ENCODE results near the gene TRAPPC5. TPM values are rescaled to one million over a fixed set of nuclear protein-coding genes. Genes with fewer than 3 reads are reported as not detected.

Gene TRAPPC5
- total RNA-seq, 1 donor from 2014 or later, result 115 TPM

DNA sequence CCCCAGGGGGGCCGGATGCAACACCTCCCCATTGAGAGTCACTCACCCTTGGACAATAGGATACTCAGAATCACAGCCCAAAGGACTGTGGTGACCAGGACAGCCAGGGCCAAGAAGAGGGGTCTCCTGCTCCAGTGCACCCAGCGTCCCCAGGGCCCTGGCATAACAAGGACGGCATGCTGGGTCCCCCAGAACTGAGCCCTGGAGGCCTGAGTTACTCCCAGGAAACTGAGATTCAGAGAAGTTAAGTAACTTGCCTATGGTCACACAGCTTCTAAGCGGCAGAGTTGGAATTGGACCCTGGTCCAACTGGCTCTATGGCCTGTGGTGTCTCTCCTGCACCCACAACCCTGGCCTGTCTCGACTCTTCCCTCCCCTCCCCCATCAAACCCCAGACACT lies 51.0 kb downstream of the TRAPPC5 start:
- DNase-seq (ENCODE audit: low spot score), result no peak

DNA sequence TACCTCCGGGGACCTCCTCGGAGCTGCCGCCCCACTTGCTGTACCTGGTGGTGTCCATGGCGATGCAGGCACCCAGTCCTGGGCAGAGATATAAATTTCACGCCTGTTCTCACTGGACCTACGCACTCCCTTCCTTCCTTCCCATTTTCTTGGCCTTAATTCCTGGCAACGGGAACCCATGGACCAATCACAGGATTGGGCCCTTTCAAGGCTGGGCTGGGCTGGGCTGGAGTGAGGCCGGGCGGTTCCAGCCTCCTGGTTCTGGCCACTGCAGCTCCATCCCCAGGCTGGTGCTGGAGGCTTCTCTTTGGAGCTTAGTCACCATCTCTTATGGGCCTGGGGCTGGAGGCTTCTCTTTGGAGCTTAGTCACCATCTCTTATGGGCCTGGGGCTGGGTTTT lies 51.4 kb downstream of the TRAPPC5 start, which contains the start of gene CLEC4G:
CLEC4G (minus strand) TSS at position 66 of the 400 bp plus-strand sequence; CDS start at position 58, 8 bp downstream.
- DNase-seq (ENCODE audit: low spot score), result no peak

DNA sequence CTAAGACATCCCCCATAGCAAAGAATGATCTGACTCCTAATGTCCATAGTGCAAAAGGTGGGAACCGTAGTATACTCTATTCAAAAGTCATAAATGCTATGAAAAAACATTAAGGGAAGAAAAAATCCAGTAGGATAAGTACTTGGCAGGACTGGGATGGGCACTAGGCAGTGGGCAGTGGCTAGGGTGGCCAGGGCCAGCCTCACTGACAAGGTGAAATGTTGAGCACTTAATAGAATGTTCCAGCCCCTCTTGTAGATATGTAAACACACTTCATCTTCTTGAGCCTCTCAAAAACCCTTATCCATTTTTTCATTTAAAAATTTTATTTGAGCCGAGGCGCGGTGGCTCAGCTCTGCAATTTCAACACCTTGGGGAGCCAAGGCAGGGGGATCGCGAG lies 52.7 kb downstream of the TRAPPC5 start:
- DNase-seq (ENCODE audit: low spot score), result no peak

DNA sequence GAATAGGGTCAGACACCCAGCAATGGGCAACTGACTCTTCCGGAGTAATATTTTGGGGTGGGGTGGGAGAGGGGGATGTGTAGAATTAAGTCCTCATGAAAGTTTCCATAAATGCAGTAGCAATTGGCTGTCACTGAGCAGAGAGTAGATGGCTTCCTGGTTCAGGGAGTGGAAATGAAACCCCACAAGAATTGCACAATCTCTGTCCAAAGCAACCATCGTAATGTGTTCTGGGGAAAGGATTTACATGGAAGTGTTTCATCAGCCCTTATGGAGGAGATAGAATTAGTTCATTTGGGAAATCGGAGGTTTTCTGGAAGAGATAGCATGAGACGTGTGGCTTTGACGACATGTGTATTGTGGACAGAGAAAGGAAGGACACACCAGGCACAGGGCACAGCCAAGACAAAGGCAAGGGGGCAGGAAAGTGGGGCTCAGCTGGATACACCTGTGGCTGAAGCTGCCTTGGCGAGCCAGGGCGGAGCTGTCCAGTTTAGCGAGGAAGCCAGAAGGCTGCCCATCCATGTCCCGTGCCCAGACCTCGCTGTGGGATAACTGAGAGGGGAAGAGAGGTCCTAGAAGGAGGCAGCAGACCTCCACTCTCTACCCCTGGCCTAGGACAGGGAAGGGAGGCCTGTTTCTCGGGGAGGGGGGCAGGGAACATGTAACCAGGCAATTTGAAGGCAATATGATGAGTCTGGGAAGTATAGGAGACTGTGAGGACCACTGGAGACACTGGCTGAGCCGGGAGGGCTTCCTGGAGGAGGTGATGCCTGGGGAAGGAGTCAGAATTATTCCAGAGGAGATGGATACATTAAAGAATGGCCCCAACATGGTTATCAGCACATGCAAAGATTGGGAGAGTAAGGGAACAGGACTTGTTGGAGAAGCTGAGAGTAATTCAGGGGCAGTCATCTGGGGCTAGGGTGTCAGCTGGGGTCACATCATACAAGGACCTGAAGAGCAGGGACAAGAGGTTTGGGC lies 53.9 kb downstream of the TRAPPC5 start:
- no peak for DNase-seq (ENCODE audit: low spot score)

DNA sequence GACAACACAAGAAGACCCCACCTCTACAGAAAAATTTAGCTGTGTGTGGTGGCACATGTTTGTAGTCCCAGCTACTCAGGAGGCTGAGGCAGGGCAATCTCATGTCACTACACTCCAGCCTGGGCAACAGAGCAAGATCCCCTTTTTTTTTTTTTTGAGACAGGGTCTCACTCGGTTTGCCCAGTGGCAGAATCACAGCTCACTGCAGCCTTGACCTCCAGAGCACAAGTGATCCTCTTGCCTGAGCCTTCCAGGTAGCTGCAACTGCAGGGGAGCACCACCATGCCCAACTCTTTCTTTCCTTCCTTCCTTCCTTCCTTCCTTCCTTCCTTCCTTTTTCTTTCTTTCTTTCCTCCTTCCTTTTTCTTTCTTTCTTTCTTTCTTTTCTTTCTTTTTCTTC lies 55.5 kb downstream of the TRAPPC5 start:
- no peak for DNase-seq (ENCODE audit: low spot score)

DNA sequence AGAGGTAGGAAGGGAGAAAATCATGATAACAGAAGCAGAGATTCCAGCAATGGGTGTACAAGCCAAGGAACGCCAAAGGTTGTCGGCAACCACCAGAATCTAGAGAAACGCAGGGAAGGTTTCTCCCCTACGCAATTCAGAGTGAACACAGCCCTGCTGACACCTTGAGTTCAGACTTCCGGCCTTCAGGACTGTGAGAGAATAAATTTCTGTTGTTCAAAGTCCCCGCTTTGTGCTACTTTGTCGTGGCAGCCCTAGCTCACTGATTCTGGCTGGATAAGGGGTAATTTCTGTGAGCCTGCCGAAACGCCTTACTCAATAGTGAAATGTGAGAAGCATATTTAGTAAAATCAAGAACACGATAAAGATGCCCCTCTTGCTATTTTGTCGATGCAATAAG lies 56.6 kb downstream of the TRAPPC5 start:
- no peak for DNase-seq (ENCODE audit: low spot score)

Other genes starting within 250 kb of the TRAPPC5 start
- 8.2 TPM for gene PEX11G, start 191.8 kb upstream of the TRAPPC5 start, total RNA-seq
- 87.6 TPM for gene ZNF358, start 164.7 kb upstream of the TRAPPC5 start, total RNA-seq
- gene MCOLN1, start 158.2 kb upstream of the TRAPPC5 start, total RNA-seq, result 30.0 TPM
- gene PNPLA6, start 145.1 kb upstream of the TRAPPC5 start, total RNA-seq, result 157 TPM
- 61.3 TPM for gene CAMSAP3, start 85.0 kb upstream of the TRAPPC5 start, total RNA-seq
- gene XAB2, start 51.3 kb upstream of the TRAPPC5 start, total RNA-seq, result 45.8 TPM
- gene PET100, start 51.0 kb upstream of the TRAPPC5 start, total RNA-seq, result 121 TPM
- gene PCP2, start 47.1 kb upstream of the TRAPPC5 start, total RNA-seq, result 4.7 TPM
- gene STXBP2, start 43.7 kb upstream of the TRAPPC5 start, total RNA-seq, result 215 TPM
- not detected for gene RETN, start 11.8 kb upstream of the TRAPPC5 start, total RNA-seq
- gene MCEMP1, start 3.7 kb upstream of the TRAPPC5 start, total RNA-seq, result 0.14 TPM
- gene FCER2, start 21.3 kb downstream of the TRAPPC5 start, total RNA-seq, result 0.86 TPM
- gene CLEC4G, start 51.3 kb downstream of the TRAPPC5 start, total RNA-seq, result 0.83 TPM
- 7.5 TPM for gene CD209, start 66.7 kb downstream of the TRAPPC5 start, total RNA-seq
- not detected for gene CLEC4M, start 82.4 kb downstream of the TRAPPC5 start, total RNA-seq
- gene EVI5L, start 149.4 kb downstream of the TRAPPC5 start, total RNA-seq, result 23.4 TPM
- 1.6 TPM for gene PRR36, start 193.6 kb downstream of the TRAPPC5 start, total RNA-seq
- gene LRRC8E, start 207.7 kb downstream of the TRAPPC5 start, total RNA-seq, result 4.1 TPM
- gene MAP2K7, start 223.0 kb downstream of the TRAPPC5 start, total RNA-seq, result 39.1 TPM
- gene TGFBR3L, start 234.0 kb downstream of the TRAPPC5 start, total RNA-seq, result 0.52 TPM
- 18.7 TPM for gene SNAPC2, start 239.5 kb downstream of the TRAPPC5 start, total RNA-seq
- 5.9 TPM for gene CTXN1, start 245.3 kb downstream of the TRAPPC5 start, total RNA-seq

Measured in mucosa of gallbladder (tissue), 1 donor.